ENCODE results near the gene FAXDC2.

GRCh38 chr5:154873791-154874331, 23.5 kb upstream of the FAXDC2 start:
- no peak for TF ChIP-seq CTCF (IDR thresholded peaks at IDR 0.05 in 8 of 11, conservative IDR thresholded peaks at IDR 0.05 in 3 of 11)
- no peak for TF ChIP-seq POLR2A (IDR thresholded peaks at IDR 0.05)
- no peak for TF ChIP-seq POLR2AphosphoS5 (IDR thresholded peaks at IDR 0.05)
